Coronary artery (tissue), 2 donors: ENCODE measurements around the gene SSX2IP.

Experiments
- DNase-seq: peaks from one replicate; pipeline ENCODE4 v3.0.0-alpha.2; 2017; ENCODE audit warnings: low spot score
- H3K27ac ChIP-seq, 2 donors: fragments of 200-600 bp; sonication (generic); one replicate each; pipeline ENCODE4 v1.5.1; 2016 to 2019
- H3K4me3 ChIP-seq: fragments of 200-600 bp; sonication (generic); 2 replicates; pipeline ENCODE4 v1.5.1; 2016; ENCODE audit warnings: mild to moderate bottlenecking, moderate library complexity
- CTCF ChIP-seq: fragments of 200-600 bp; sonication (generic); IDR thresholded peaks from one replicate; pipeline ENCODE4 v1.5.1; 2019; ENCODE audit warnings: antibody characterized with exemption

The SSX2IP gene

GRCh38 chr1:84635429-84635828 is 54.8 kb downstream of the SSX2IP start:
- Histone ChIP-seq H3K27ac (no peak overlapping the region), H3K4me3 (no peak overlapping the region)
- DNase-seq, result no peak
- TF ChIP-seq CTCF, result no peak

- Histone ChIP-seq H3K4me3 (no peak overlapping the region), H3K27ac (no peak overlapping the region)
- TF ChIP-seq CTCF, result no peak
- DNase-seq, result no peak
Observed at GRCh38 chr1:84634536-84635205, 55.6 kb downstream of the SSX2IP start.

GRCh38 chr1:84632673-84633434 is 57.4 kb downstream of the SSX2IP start:
- no peak overlapping the region for H3K27ac ChIP-seq
- H3K4me3 ChIP-seq, result no peak overlapping the region
- no peak for DNase-seq
- no peak for TF ChIP-seq CTCF

DNA sequence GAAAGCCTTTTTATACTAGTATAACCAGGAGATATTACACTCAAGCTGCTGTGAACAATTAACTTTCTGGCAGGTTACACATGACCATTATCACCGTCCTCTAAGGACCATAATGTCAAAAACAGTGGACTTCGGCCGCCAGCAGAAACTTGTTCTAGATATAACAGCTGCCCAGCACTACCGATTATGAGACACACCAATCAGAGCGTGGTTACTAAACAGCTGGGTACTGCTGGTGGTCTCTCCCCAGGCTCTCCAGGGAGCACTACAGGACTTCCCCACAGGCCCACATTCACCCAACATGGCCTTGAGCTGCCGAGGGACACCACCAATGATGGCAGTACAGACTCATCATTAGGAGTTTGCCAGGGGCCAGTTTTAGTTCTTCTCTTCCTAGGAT is 58.1 kb downstream of the SSX2IP start:
- Histone ChIP-seq H3K27ac (no peak overlapping the region), H3K4me3 (no peak overlapping the region)
- DNase-seq, result no peak
- TF ChIP-seq CTCF, result no peak

GRCh38 chr1:84624876-84625275 is 65.4 kb downstream of the SSX2IP start:
- no peak for TF ChIP-seq CTCF

DNA sequence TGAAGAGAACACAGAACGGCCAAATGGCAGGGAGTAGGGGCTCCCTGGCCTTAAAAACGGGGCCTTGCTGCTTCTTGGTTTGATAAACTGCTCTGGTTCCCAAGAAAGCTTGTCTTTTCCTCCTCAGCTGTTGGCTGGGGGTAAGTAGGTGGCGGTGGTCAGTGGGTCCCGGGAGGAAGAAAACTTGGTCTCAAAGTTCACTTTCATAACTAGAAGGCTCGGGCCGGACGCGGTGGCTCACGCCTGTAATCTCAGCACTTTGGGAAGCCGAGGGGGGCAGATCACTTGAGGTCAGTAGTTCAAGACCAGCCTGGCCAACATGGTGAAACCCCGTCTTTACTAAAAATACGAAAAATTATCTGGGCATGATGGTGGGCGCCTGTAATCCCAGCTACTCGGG is 68.7 kb downstream of the SSX2IP start:
- no peak overlapping the region for H3K27ac ChIP-seq
- H3K4me3 ChIP-seq, result no peak overlapping the region
- DNase-seq, result no peak
- no peak for TF ChIP-seq CTCF

More at GRCh38 chr1:84624876-84625275, 65.4 kb downstream of the SSX2IP start:
- H3K27ac ChIP-seq, result no peak overlapping the region
- H3K4me3 ChIP-seq, result no peak overlapping the region
- no peak for DNase-seq
